Stimulated activated CD8-positive, alpha-beta memory T cell treated with anti-CD3 and anti-CD28 coated beads, Interleukin-12 subunit alpha, Interleukin-12 subunit beta, amount 100 ng/mL, for 24 hours (primary cell): ENCODE data around the gene C6orf118.

Experiments
- DNase-seq: peaks from one replicate; pipeline ENCODE4 v3.0.0-alpha.2; 2020; ENCODE audit errors: extremely low read depth

C6orf118 gene

GRCh38 chr6:165308926-165309731 lies at the start of gene C6orf118:
TSS of gene C6orf118 (minus strand) at chr6:165309605. CDS start at chr6:165309586, 19 bp downstream.
- DNase-seq = no peak

- DNase-seq = no peak
Measured at GRCh38 chr6:165345700-165346099, 36.3 kb upstream of the C6orf118 start.

- DNase-seq = no peak
Measured at GRCh38 chr6:165340532-165340931, 31.1 kb upstream of the C6orf118 start.

GRCh38 chr6:165325609-165326008 lies 16.2 kb upstream of the C6orf118 start:
- DNase-seq = no peak

- no peak for DNase-seq
Measured at GRCh38 chr6:165321555-165322145, 12.2 kb upstream of the C6orf118 start.

GRCh38 chr6:165321150-165321549 lies 11.7 kb upstream of the C6orf118 start:
- DNase-seq = no peak

GRCh38 chr6:165317723-165318122 lies 8.3 kb upstream of the C6orf118 start:
- no peak for DNase-seq

GRCh38 chr6:165306955-165307354 lies 2.5 kb downstream of the C6orf118 start:
- no peak for DNase-seq

GRCh38 chr6:165301372-165302246 lies 7.8 kb downstream of the C6orf118 start:
- DNase-seq = no peak

GRCh38 chr6:165300422-165300936 lies 8.9 kb downstream of the C6orf118 start:
- no peak for DNase-seq

GRCh38 chr6:165298875-165299274 lies 10.5 kb downstream of the C6orf118 start:
- no peak for DNase-seq

- no peak for DNase-seq
Measured at GRCh38 chr6:165298402-165298801, 11.0 kb downstream of the C6orf118 start.

- DNase-seq = no peak
Measured at GRCh38 chr6:165292657-165293056, 16.7 kb downstream of the C6orf118 start.

- DNase-seq = no peak
Measured at GRCh38 chr6:165274611-165275010, 34.8 kb downstream of the C6orf118 start.

GRCh38 chr6:165272585-165272984 lies 36.8 kb downstream of the C6orf118 start:
- DNase-seq = no peak

GRCh38 chr6:165268987-165269386 lies 40.4 kb downstream of the C6orf118 start:
- no peak for DNase-seq

- no peak for DNase-seq
Measured at GRCh38 chr6:165266621-165267020, 42.8 kb downstream of the C6orf118 start.

- DNase-seq = no peak
Measured at GRCh38 chr6:165266191-165266590, 43.2 kb downstream of the C6orf118 start.

GRCh38 chr6:165260462-165260861 lies 48.9 kb downstream of the C6orf118 start:
- DNase-seq = no peak

GRCh38 chr6:165249808-165250207 lies 59.6 kb downstream of the C6orf118 start:
- no peak for DNase-seq

- DNase-seq = no peak
Measured at GRCh38 chr6:165245701-165246100, 63.7 kb downstream of the C6orf118 start.

- no peak for DNase-seq
Measured at GRCh38 chr6:165245287-165245686, 64.1 kb downstream of the C6orf118 start.
